Measurements from ENCODE around the gene FAM228B.

DNA sequence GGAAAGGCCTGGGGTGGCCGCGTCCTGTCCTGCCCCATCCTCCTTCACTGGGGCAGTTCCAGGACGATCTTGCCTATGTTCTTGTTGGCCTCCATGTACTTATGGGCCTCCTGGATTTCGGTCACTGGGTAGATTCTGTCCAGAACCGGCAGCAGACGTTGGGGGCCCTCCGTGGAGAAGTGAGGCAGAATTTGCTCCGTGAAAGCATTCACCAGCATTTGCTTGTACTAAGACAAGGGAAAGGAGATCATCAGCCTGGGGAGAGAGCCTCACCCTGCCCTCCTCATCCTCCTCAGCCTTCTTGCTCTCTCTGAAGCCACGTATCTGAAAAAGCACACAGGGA is 45.8 kb upstream of the FAM228B start:
- TF ChIP-seq CTCF (IDR thresholded peaks at IDR 0.05), result no peak
- no peak for TF ChIP-seq POLR2A (IDR thresholded peaks at IDR 0.05)
- no peak for TF ChIP-seq EP300 (IDR thresholded peaks at IDR 0.05)
